Measurements from ENCODE around the gene OXLD1. TPM values are rescaled to one million over a fixed set of nuclear protein-coding genes. Genes with fewer than 3 reads are reported as not detected.
"Not testable (repeated sequence)": the region's sequence is repeated elsewhere in the genome, so short reads cannot be mapped to it uniquely, and the experiment has no call there.

OXLD1 gene
- total RNA-seq, 1 experiment from 2014 or later = 36.1 TPM

GRCh38 chr17:81630274-81630673 is 36.1 kb downstream of the OXLD1 start:
- POLR2A ChIA-PET (ENCODE audit: low non-redundant PET) = no interaction called here
- Histone ChIP-seq H3K4me1 (ENCODE audit: insufficient read depth, low read length, poor library complexity, severe bottlenecking) (peaks cover 7% of the 10 kb centered on the region), H3K4me3 (ENCODE audit: low read depth, low read length, poor library complexity, severe bottlenecking) (no peak overlapping the region), H3K27ac (ENCODE audit: low read depth, low read length, poor library complexity, severe bottlenecking) (no peak overlapping the region), H3K36me3 (ENCODE audit: insufficient read depth, low read length, poor library complexity, severe bottlenecking) (peaks cover 48% of the 10 kb centered on the region), H3K27me3 (replicated peaks; ENCODE audit: insufficient read depth, low read depth, low read length, poor library complexity) (no peaks in the 10 kb centered on the region), H3K9me3 (ENCODE audit: low read depth, low read length, poor library complexity, severe bottlenecking) (no peaks in the 10 kb centered on the region)
- BruUV-seq (replicated peaks) = no TSS peak
- DNase-seq (ENCODE audit: low spot score) = no peak
- intact Hi-C loops (cut with micrococcal nuclease; ENCODE audit: unreplicated experiment) = no loop called here
- no peak for TF ChIP-seq EZH2 (IDR thresholded peaks at IDR 0.05; ENCODE audit: borderline replicate concordance, low read depth, low read length, poor library complexity, severe bottlenecking)
- no peak for TF ChIP-seq CTCF (conservative IDR thresholded peaks at IDR 0.05; ENCODE audit: low read depth, low read length)
- CTCF ChIA-PET = no interaction called here

DNA sequence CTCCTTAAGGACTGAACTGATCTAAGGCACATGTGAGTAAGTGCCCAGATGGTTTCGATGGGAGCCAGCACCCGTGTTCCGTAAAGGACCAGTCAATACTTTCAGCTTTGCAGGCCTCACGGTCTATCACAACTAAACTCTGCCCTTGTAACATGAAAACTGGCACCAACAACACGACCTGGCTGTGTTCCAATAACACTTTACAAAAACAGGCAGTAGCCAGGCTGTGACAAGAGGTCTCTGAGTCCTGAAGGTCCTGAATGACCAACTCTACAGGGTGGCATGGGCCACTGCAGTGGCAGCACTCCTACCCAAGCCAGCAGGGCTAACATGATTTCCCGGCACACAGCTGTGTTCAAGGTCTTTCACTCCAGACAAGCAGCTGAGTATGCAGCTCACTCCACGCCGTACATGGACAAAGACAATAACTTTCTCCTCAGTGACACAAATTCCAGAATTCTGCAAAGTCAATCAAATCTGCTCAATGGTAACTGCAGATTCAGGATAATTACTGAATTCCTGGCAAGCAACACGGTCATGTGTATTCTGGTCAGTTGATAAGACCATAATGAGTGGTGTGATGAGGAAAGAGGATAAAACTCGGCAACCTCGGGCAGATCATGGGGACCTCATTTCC is 44.8 kb downstream of the OXLD1 start:
- Histone ChIP-seq H3K27ac (ENCODE audit: low read depth, low read length, poor library complexity, severe bottlenecking) (no peak overlapping the region), H3K36me3 (ENCODE audit: insufficient read depth, low read length, poor library complexity, severe bottlenecking) (peaks cover 77% of the 10 kb centered on the region)
- CTCF ChIA-PET = no interaction called here

DNA sequence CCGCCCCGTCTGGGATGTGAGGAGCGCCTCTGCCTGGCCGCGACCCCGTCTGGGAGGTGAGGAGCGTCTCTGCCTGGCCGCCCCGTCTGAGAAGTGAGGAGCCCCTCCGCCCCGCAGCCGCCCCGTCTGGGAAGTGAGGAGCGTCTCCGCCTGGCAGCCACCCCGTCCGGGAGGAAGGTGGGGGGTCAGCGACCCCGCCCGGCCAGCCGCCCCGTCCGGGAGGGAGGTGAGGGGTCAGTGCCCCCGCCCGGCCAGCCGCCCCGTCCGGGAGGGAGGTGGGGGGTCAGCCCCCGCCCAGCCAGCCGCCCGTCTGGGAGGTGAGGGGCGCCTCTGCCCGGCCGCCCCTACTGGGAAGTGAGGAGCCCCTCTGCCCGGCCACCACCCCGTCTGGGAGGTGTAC is 48.1 kb downstream of the OXLD1 start:
- H3K36me3 ChIP-seq (ENCODE audit: insufficient read depth, low read length, poor library complexity, severe bottlenecking) = peaks cover 64% of the 10 kb centered on the region
- H3K9me3 ChIP-seq (ENCODE audit: low read depth, low read length, poor library complexity, severe bottlenecking); intact Hi-C loops (cut with micrococcal nuclease; ENCODE audit: unreplicated experiment); H3K4me1 ChIP-seq (ENCODE audit: insufficient read depth, low read length, poor library complexity, severe bottlenecking); DNase-seq (ENCODE audit: low spot score); H3K27me3 ChIP-seq (replicated peaks; ENCODE audit: insufficient read depth, low read depth, low read length, poor library complexity); CTCF ChIA-PET; POLR2A ChIA-PET (ENCODE audit: low non-redundant PET); H3K4me3 ChIP-seq (ENCODE audit: low read depth, low read length, poor library complexity, severe bottlenecking); H3K27ac ChIP-seq (ENCODE audit: low read depth, low read length, poor library complexity, severe bottlenecking); BruUV-seq (replicated peaks): not testable (repeated sequence)

More for the DNA sequence above, 44.8 kb downstream of the OXLD1 start:
- BruUV-seq (replicated peaks) = no TSS peak
- H3K9me3 ChIP-seq (ENCODE audit: low read depth, low read length, poor library complexity, severe bottlenecking) = no peaks in the 10 kb centered on the region
- H3K27me3 ChIP-seq (replicated peaks; ENCODE audit: insufficient read depth, low read depth, low read length, poor library complexity) = no peaks in the 10 kb centered on the region
- intact Hi-C loops (cut with micrococcal nuclease; ENCODE audit: unreplicated experiment) = no loop called here
- DNase-seq (ENCODE audit: low spot score) = no peak
- H3K4me3 ChIP-seq (ENCODE audit: low read depth, low read length, poor library complexity, severe bottlenecking) = no peak overlapping the region
- no peaks in the 10 kb centered on the region for H3K4me1 ChIP-seq (ENCODE audit: insufficient read depth, low read length, poor library complexity, severe bottlenecking)
- TF ChIP-seq CTCF (conservative IDR thresholded peaks at IDR 0.05; ENCODE audit: low read depth, low read length) (no peak), EZH2 (IDR thresholded peaks at IDR 0.05; ENCODE audit: borderline replicate concordance, low read depth, low read length, poor library complexity, severe bottlenecking) (no peak)
- POLR2A ChIA-PET (ENCODE audit: low non-redundant PET) = no interaction called here

GRCh38 chr17:81616877-81617276 is 49.5 kb downstream of the OXLD1 start:
- Histone ChIP-seq H3K4me3 (ENCODE audit: low read depth, low read length, poor library complexity, severe bottlenecking) (no peak overlapping the region), H3K4me1 (ENCODE audit: insufficient read depth, low read length, poor library complexity, severe bottlenecking) (no peaks in the 10 kb centered on the region), H3K36me3 (ENCODE audit: insufficient read depth, low read length, poor library complexity, severe bottlenecking) (peaks cover 67% of the 10 kb centered on the region), H3K27me3 (replicated peaks; ENCODE audit: insufficient read depth, low read depth, low read length, poor library complexity) (no peaks in the 10 kb centered on the region), H3K27ac (ENCODE audit: low read depth, low read length, poor library complexity, severe bottlenecking) (no peak overlapping the region), H3K9me3 (ENCODE audit: low read depth, low read length, poor library complexity, severe bottlenecking) (no peaks in the 10 kb centered on the region)
- CTCF ChIA-PET = no interaction called here
- no TSS peak for BruUV-seq (replicated peaks)
- intact Hi-C loops (cut with micrococcal nuclease; ENCODE audit: unreplicated experiment) = no loop called here
- POLR2A ChIA-PET (ENCODE audit: low non-redundant PET) = no interaction called here
- DNase-seq (ENCODE audit: low spot score) = no peak
- TF ChIP-seq EZH2 (IDR thresholded peaks at IDR 0.05; ENCODE audit: borderline replicate concordance, low read depth, low read length, poor library complexity, severe bottlenecking) (no peak), CTCF (conservative IDR thresholded peaks at IDR 0.05; ENCODE audit: low read depth, low read length) (no peak)

All from A673 (cell line).